PC-3 (cell line): ENCODE results near the gene ITGB4. TPM values are rescaled to one million over a fixed set of nuclear protein-coding genes. Genes with fewer than 3 reads are reported as not detected.
A peak's percentile ranks its signal among the peaks of the same experiment; 100 is the strongest.

Source experiments
- ATAC-seq: fragments of 200-7000 bp; cut with Tn5 transposase; 2 replicates; pipeline ENCODE4 v1.9.1; 2020; ENCODE audit warnings: mild to moderate bottlenecking, moderate library complexity
- BruUV-seq: library from RNA; stranded (reverse); fragments of 400-500 nt; replicated peaks from 2 replicates; lab custom pipeline; 2021; lab: Mats Ljungman, UMichigan
- CTCF ChIA-PET: fragments of 300-600 bp; sonication (Branson Sonifier 250); formaldehyde crosslinking; loops from one replicate; lab custom pipeline; 2022; ENCODE audit warnings: antibody characterized with exemption; lab: Charles Lee
- POLR2A ChIA-PET: fragments of 300-600 bp; sonication (Branson Sonifier 250); formaldehyde crosslinking; loops from one replicate; lab custom pipeline; 2022; ENCODE audit warnings: antibody characterized with exemption; ENCODE audit not compliant: unreplicated experiment; lab: Charles Lee
- DNase-seq: peaks from one replicate; pipeline ENCODE4 v3.0.0-alpha.2; 2015
- H2AFZ ChIP-seq: fragments of 300-600 bp; sonication (generic); 2 replicates; pipeline ENCODE4 v1.6.0; 2016; ENCODE audit warnings: antibody characterized with exemption, low read length
- H3F3A ChIP-seq: fragments of 300-600 bp; sonication (generic); one replicate; pipeline ENCODE4 v1.6.0; 2017; ENCODE audit warnings: antibody characterized with exemption, low read length, control low read depth, mild to moderate bottlenecking; ENCODE audit not compliant: unreplicated experiment
- H3K27ac ChIP-seq: fragments of 300-600 bp; sonication (generic); 2 replicates; pipeline ENCODE4 v1.5.1; 2016; ENCODE audit warnings: mild to moderate bottlenecking, low read length
- H3K27me3 ChIP-seq: fragments of 300-600 bp; sonication (generic); 2 replicates; pipeline ENCODE4 v1.6.1; 2016; ENCODE audit warnings: low read length, mixed read lengths
- H3K36me3 ChIP-seq: fragments of 300-600 bp; sonication (generic); 2 replicates; pipeline ENCODE4 v1.6.1; 2016; ENCODE audit warnings: low read depth, mixed run types, low read length, mixed read lengths
- H3K4me1 ChIP-seq: fragments of 300-600 bp; sonication (generic); 2 replicates; pipeline ENCODE4 v1.5.1; 2016; ENCODE audit warnings: low read length; ENCODE audit not compliant: insufficient read depth
- H3K4me2 ChIP-seq: fragments of 300-600 bp; sonication (generic); 2 replicates; pipeline ENCODE4 v1.6.0; 2016; ENCODE audit warnings: low read length
- H3K4me3 ChIP-seq: fragments of 300-600 bp; sonication (generic); 2 replicates; pipeline ENCODE4 v1.5.1; 2016; ENCODE audit warnings: mild to moderate bottlenecking, low read length, mixed read lengths
- H3K79me2 ChIP-seq: fragments of 300-600 bp; sonication (generic); 2 replicates; pipeline ENCODE4 v1.6.1; 2017; ENCODE audit warnings: low read length, mixed read lengths
- H3K9ac ChIP-seq: fragments of 300-600 bp; sonication (generic); 2 replicates; pipeline ENCODE4 v1.6.0; 2016; ENCODE audit warnings: mild to moderate bottlenecking, low read length
- H3K9me2 ChIP-seq: fragments of 300-600 bp; sonication (generic); replicated peaks from 2 replicates; pipeline ENCODE4 v1.6.1; 2016; ENCODE audit warnings: mixed run types, low read length, mixed read lengths
- H3K9me3 ChIP-seq: fragments of 300-600 bp; sonication (generic); 2 replicates; pipeline ENCODE4 v1.6.1; 2016; ENCODE audit warnings: low read length, mixed read lengths
- H4K20me1 ChIP-seq: fragments of 300-600 bp; sonication (generic); 2 replicates; pipeline ENCODE4 v1.6.1; 2016; ENCODE audit warnings: low read length, mixed read lengths
- EZH2 ChIP-seq: fragments of 300-600 bp; sonication (generic); IDR thresholded peaks from one replicate; pipeline ENCODE4 v1.6.1; 2017; ENCODE audit warnings: antibody characterized with exemption, mild to moderate bottlenecking, low read length; ENCODE audit not compliant: unreplicated experiment
- EZH2phosphoT487 ChIP-seq: fragments of 300-600 bp; sonication (generic); IDR thresholded peaks from 2 replicates; pipeline ENCODE4 v1.6.1; 2018; ENCODE audit warnings: mild to moderate bottlenecking, antibody characterized with exemption, low read length, borderline replicate concordance
- intact Hi-C: fragments of 100-400 bp; cut with micrococcal nuclease; formaldehyde crosslinking; loops from 2 replicates; pipeline ENCODE4 v1.9.0; 2023
- total RNA-seq: library from RNA; depleted of rRNA; stranded (reverse); fragments of >200 nt; gene quantifications from 2 replicates; pipeline ENCODE4 v1.2.3, GENCODE V29; 2014
- TF ChIP-seq, protein P1 (sequence below): fragments of 300-600 bp; sonication (generic); conservative IDR thresholded peaks from 2 replicates; pipeline ENCODE4 v1.5.1; 2017; ENCODE audit warnings: antibody characterized with exemption, low read depth, mild to moderate bottlenecking, low read length

Gene ITGB4
- total RNA-seq, 1 experiment from 2014 or later: 273 TPM

DNA sequence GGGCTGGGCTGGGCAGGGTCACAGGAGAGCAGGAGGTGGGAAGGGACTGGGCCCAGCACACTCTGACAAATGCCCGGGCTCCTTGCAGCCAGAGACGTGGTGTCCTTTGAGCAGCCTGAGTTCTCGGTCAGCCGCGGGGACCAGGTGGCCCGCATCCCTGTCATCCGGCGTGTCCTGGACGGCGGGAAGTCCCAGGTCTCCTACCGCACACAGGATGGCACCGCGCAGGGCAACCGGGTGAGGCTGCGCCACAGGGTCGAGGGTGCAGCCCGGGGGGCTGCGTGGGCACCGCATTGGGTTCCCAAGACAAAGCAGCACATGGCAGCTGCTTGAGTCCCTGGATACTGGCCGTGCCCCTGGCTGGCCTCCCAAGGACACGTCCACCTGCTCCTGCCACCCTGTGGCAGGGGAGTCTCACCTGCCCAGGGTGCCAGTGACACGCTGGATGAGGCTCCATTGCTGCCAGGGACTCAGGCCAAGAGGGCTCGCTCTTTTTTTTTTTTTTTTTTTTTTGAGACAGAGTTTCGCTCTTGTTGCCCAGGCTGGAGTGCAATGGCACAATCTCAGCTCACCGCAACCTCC is 22.5 kb downstream of the ITGB4 start:
- BruUV-seq: no TSS peak
- Histone ChIP-seq H3K4me2 (no peak overlapping the region), H3K36me3 (peaks cover 54% of the 10 kb centered on the region), H3K79me2 (no peaks in the 10 kb centered on the region), H2AFZ (no peak overlapping the region), H3K4me1 (no peaks in the 10 kb centered on the region), H3K9ac (no peak overlapping the region), H3K9me3 (no peaks in the 10 kb centered on the region), H4K20me1 (no peaks in the 10 kb centered on the region), H3K27ac (no peak overlapping the region), H3F3A (no peaks in the 10 kb centered on the region), H3K9me2 (no peaks in the 10 kb centered on the region), H3K27me3 (no peaks in the 10 kb centered on the region), H3K4me3 (no peak overlapping the region)
- POLR2A ChIA-PET: no interaction called here
- no peak for ATAC-seq
- no peak for TF ChIP-seq EZH2phosphoT487
- TF ChIP-seq, protein P1, sequence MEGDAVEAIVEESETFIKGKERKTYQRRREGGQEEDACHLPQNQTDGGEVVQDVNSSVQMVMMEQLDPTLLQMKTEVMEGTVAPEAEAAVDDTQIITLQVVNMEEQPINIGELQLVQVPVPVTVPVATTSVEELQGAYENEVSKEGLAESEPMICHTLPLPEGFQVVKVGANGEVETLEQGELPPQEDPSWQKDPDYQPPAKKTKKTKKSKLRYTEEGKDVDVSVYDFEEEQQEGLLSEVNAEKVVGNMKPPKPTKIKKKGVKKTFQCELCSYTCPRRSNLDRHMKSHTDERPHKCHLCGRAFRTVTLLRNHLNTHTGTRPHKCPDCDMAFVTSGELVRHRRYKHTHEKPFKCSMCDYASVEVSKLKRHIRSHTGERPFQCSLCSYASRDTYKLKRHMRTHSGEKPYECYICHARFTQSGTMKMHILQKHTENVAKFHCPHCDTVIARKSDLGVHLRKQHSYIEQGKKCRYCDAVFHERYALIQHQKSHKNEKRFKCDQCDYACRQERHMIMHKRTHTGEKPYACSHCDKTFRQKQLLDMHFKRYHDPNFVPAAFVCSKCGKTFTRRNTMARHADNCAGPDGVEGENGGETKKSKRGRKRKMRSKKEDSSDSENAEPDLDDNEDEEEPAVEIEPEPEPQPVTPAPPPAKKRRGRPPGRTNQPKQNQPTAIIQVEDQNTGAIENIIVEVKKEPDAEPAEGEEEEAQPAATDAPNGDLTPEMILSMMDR: no peak
- no peak for DNase-seq
- CTCF ChIA-PET: no interaction called here
- intact Hi-C loops: no loop called here

DNA sequence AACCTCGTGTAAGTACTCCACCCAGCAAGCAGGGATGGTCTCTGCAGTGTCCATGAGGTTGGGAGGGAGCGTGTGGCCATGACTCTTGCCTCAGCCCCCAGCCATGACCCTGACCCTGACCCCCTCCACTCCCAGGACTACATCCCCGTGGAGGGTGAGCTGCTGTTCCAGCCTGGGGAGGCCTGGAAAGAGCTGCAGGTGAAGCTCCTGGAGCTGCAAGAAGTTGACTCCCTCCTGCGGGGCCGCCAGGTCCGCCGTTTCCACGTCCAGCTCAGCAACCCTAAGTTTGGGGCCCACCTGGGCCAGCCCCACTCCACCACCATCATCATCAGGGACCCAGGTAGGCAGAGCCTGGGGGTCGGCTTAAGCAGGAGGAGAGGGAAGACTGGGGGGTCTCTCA is 27.4 kb downstream of the ITGB4 start:
- TF ChIP-seq EZH2 (no peak), EZH2phosphoT487 (no peak)
- TF ChIP-seq, protein P1: no peak
- Histone ChIP-seq H4K20me1 (no peaks in the 10 kb centered on the region), H3K36me3 (peaks cover 51% of the 10 kb centered on the region), H3K79me2 (no peaks in the 10 kb centered on the region), H2AFZ (no peak overlapping the region), H3K27me3 (no peaks in the 10 kb centered on the region), H3K9me3 (no peaks in the 10 kb centered on the region), H3K9ac (no peak overlapping the region), H3F3A (no peaks in the 10 kb centered on the region), H3K4me3 (no peak overlapping the region), H3K4me1 (no peaks in the 10 kb centered on the region), H3K4me2 (no peak overlapping the region), H3K27ac (no peak overlapping the region), H3K9me2 (no peaks in the 10 kb centered on the region)
- ATAC-seq (no peak), DNase-seq (no peak)
- no TSS peak for BruUV-seq
- ChIA-PET CTCF (interaction anchor here (0.6 to 2.1 kb wide), 6 partner anchors 38 to 115 kb away, joined by 5 to 42 read pairs (median 8); partner anchors contain the start of gene SMIM5), POLR2A (no interaction called here)
- intact Hi-C loops: no loop called here

DNA sequence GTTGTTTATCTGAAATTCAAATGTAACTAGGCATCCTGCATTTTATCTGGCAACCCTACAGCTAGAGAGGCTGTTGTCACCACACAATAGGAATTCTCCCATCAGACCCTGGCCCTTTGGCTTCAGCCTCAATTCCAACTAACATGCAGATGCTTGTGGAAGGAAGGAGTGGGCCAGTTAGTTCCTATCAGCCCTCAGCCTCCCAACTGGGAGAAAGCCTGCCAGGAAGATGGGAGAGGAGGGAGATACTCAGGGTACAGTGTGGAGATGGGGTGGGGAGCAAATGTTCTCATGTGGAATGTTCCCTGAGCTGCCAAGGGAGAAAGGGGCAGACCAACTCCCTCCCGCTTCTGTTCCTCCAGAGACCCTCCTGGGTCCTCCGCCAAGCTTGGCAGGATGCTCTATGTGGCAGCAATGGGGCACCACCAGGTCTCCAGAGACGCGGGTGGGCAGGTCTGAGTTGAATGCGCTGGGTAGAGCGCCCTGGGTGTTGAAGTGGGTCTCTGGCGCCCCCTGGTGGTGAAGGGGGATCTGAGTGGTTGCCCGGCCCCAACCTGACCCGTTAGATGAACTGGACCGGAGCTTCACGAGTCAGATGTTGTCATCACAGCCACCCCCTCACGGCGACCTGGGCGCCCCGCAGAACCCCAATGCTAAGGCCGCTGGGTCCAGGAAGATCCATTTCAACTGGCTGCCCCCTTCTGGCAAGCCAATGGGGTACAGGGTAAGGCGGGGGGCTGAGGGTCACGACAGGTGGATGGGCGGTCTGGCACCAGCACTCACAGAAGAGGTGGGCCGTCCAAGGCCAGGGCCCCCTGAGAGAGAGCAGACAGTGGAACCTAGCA is 28.5 kb downstream of the ITGB4 start:
- TF ChIP-seq EZH2: no peak
- TF ChIP-seq, protein P1: peak; percentile 98
- Histone ChIP-seq H3K36me3 (peaks cover 58% of the 10 kb centered on the region), H3K4me3 (no peak overlapping the region), H3K9ac (no peak overlapping the region), H3K9me3 (no peaks in the 10 kb centered on the region), H3K27ac (no peak overlapping the region), H2AFZ (no peak overlapping the region), H3K4me2 (no peak overlapping the region), H3K27me3 (no peaks in the 10 kb centered on the region), H3F3A (no peaks in the 10 kb centered on the region), H3K79me2 (no peaks in the 10 kb centered on the region), H3K4me1 (no peaks in the 10 kb centered on the region), H3K9me2 (no peaks in the 10 kb centered on the region), H4K20me1 (no peaks in the 10 kb centered on the region)
- POLR2A ChIA-PET: interaction anchor here (0.6 kb wide), 1 partner anchor 9 kb away, joined by 3 read pairs; no protein-coding TSS in a partner anchor
- intact Hi-C loops: loop anchor here (1.0 kb wide), 1 partner anchor 116 kb away; the partner anchor contains the start of gene SMIM5
- BruUV-seq: no TSS peak
- peak; percentile 79 for DNase-seq
- peak; percentile 78 for ATAC-seq
- CTCF ChIA-PET: interaction anchor here (0.6 to 1.3 kb wide), 6 partner anchors 66 to 304 kb away, joined by 3 to 9 read pairs (median 4); partner anchors contain the start of gene SMIM5
